ENCODE results near the gene BCOR.

The BCOR gene

GRCh38 chrX:40078489-40079227, 19.1 kb downstream of the BCOR start:
- H3K4me3 ChIP-seq (replicated peaks; ENCODE audit: low read depth, low read length) = no peak overlapping the region
- DNase-seq (ENCODE audit: low read depth) = no peak
- TF ChIP-seq CTCF (IDR thresholded peaks at IDR 0.05; ENCODE audit: low read length, missing control alignments) = no peak

- no peak for TF ChIP-seq CTCF (IDR thresholded peaks at IDR 0.05; ENCODE audit: low read length, missing control alignments)
- no peak overlapping the region for H3K4me3 ChIP-seq (replicated peaks; ENCODE audit: low read depth, low read length)
- DNase-seq (ENCODE audit: low read depth) = no peak
These were observed 19.9 kb downstream of the BCOR start for GRCh38 chrX:40077906-40078305.

GRCh38 chrX:40076750-40077575, 20.8 kb downstream of the BCOR start:
- no peak overlapping the region for H3K4me3 ChIP-seq (replicated peaks; ENCODE audit: low read depth, low read length)
- TF ChIP-seq CTCF (IDR thresholded peaks at IDR 0.05; ENCODE audit: low read length, missing control alignments) = no peak
- no peak for DNase-seq (ENCODE audit: low read depth)

- DNase-seq (ENCODE audit: low read depth) = no peak
- H3K4me3 ChIP-seq (replicated peaks; ENCODE audit: low read depth, low read length) = no peak overlapping the region
- no peak for TF ChIP-seq CTCF (IDR thresholded peaks at IDR 0.05; ENCODE audit: low read length, missing control alignments)
These were observed 22.8 kb downstream of the BCOR start for GRCh38 chrX:40074959-40075332.

- DNase-seq (ENCODE audit: low read depth) = no peak
- TF ChIP-seq CTCF (IDR thresholded peaks at IDR 0.05; ENCODE audit: low read length, missing control alignments) = no peak
These were observed 23.4 kb downstream of the BCOR start for GRCh38 chrX:40074080-40074958.

GRCh38 chrX:40073439-40074054, 24.2 kb downstream of the BCOR start:
- no peak for TF ChIP-seq CTCF (IDR thresholded peaks at IDR 0.05; ENCODE audit: low read length, missing control alignments)
- no peak for DNase-seq (ENCODE audit: low read depth)
- no peak overlapping the region for H3K4me3 ChIP-seq (replicated peaks; ENCODE audit: low read depth, low read length)

More at GRCh38 chrX:40074080-40074958, 23.4 kb downstream of the BCOR start:
- H3K4me3 ChIP-seq (replicated peaks; ENCODE audit: low read depth, low read length) = no peak overlapping the region
